Measurements from ENCODE around the gene CREB1.

The CREB1 gene

GRCh38 chr2:207543272-207543671, 13.5 kb downstream of the CREB1 start:
- DNase-seq = no peak

- no peak for DNase-seq
Measured at GRCh38 chr2:207546822-207547221, 17.1 kb downstream of the CREB1 start.

- DNase-seq = no peak
Measured at GRCh38 chr2:207549145-207549544, 19.4 kb downstream of the CREB1 start.

GRCh38 chr2:207558079-207558491, 28.3 kb downstream of the CREB1 start:
- DNase-seq = no peak

- no peak for DNase-seq
Measured at GRCh38 chr2:207561386-207562080, 31.8 kb downstream of the CREB1 start.

- no peak for DNase-seq
Measured at GRCh38 chr2:207565736-207566500, 36.2 kb downstream of the CREB1 start.

- DNase-seq = no peak
Measured at GRCh38 chr2:207567671-207568070, 37.9 kb downstream of the CREB1 start.

GRCh38 chr2:207571370-207571769, 41.6 kb downstream of the CREB1 start:
- DNase-seq = no peak

GRCh38 chr2:207584952-207585351, 55.2 kb downstream of the CREB1 start:
- no peak for DNase-seq

- no peak for DNase-seq
Measured at GRCh38 chr2:207587305-207587704, 57.5 kb downstream of the CREB1 start.

GRCh38 chr2:207589143-207589542, 59.4 kb downstream of the CREB1 start:
- DNase-seq = no peak

- DNase-seq = no peak
Measured at GRCh38 chr2:207593277-207593676, 63.5 kb downstream of the CREB1 start.

- DNase-seq = no peak
Measured at GRCh38 chr2:207594264-207594663, 64.5 kb downstream of the CREB1 start.

- DNase-seq = no peak
Measured at GRCh38 chr2:207594731-207595130, 65.0 kb downstream of the CREB1 start.

GRCh38 chr2:207599636-207600035, 69.9 kb downstream of the CREB1 start:
- DNase-seq = no peak

GRCh38 chr2:207600231-207600630, 70.5 kb downstream of the CREB1 start:
- DNase-seq = no peak

- no peak for DNase-seq
Measured at GRCh38 chr2:207601774-207602173, 72.0 kb downstream of the CREB1 start.

GRCh38 chr2:207603486-207603885, 73.7 kb downstream of the CREB1 start:
- DNase-seq = no peak

- DNase-seq = no peak
Measured at GRCh38 chr2:207606399-207606798, 76.6 kb downstream of the CREB1 start.

GRCh38 chr2:207606829-207607228, 77.1 kb downstream of the CREB1 start:
- DNase-seq = no peak

- no peak for DNase-seq
Measured at GRCh38 chr2:207612714-207613113, 83.0 kb downstream of the CREB1 start.

GRCh38 chr2:207614824-207615223, 85.1 kb downstream of the CREB1 start:
- DNase-seq = no peak

GRCh38 chr2:207616185-207616584, 86.4 kb downstream of the CREB1 start:
- no peak for DNase-seq

- no peak for DNase-seq
Measured at GRCh38 chr2:207617011-207617671, 87.4 kb downstream of the CREB1 start.
